OCI-LY7 (cell line): ENCODE measurements around the gene FAAH2.

Source experiments
- CTCF ChIP-seq: fragments of 200-600 bp; sonication (generic); conservative IDR thresholded peaks from 2 replicates; pipeline ENCODE4 v1.5.1; 2014; ENCODE audit warnings: mild to moderate bottlenecking, antibody characterized with exemption, low read length, moderate library complexity, mixed read lengths
- EZH2phosphoT487 ChIP-seq: fragments of 200-600 bp; sonication (generic); IDR thresholded peaks from 2 replicates; pipeline ENCODE4 v1.6.1; 2018; ENCODE audit warnings: low read depth, borderline replicate concordance, mild to moderate bottlenecking, mixed run types, antibody characterized with exemption, low read length, moderate library complexity, mixed read lengths

- no peak for TF ChIP-seq CTCF
- no peak for TF ChIP-seq EZH2phosphoT487
These were observed 230.0 kb downstream of the FAAH2 start for GRCh38 chrX:57516491-57516890.
